Activated T-helper 2 cell treated with anti-CD3 and anti-CD28 coated beads, Interferon-gamma antibody, Interleukin-2, Interleukin-4, amounts not matched to agents 10 μg/mL and 5 μg/mL and 100 μg/mL, durations not matched to agents 14 hours and 24 hours and 36 hours (primary cell): Measurements from ENCODE around the gene INSRR. TPM values are rescaled to one million over a fixed set of nuclear protein-coding genes. Genes with fewer than 3 reads are reported as not detected.

Experiments used
- DNase-seq: peaks from one replicate; pipeline ENCODE4 v3.0.0; 2021; ENCODE audit warnings: low spot score
- H3K27ac Mint-ChIP-seq: one replicate; pipeline ENCODE4 v1.8.0; 2021; ENCODE audit warnings: mixed read lengths
- H3K27me3 Mint-ChIP-seq: one replicate; pipeline ENCODE4 v1.8.0; 2021; ENCODE audit warnings: low read depth, mixed read lengths
- H3K36me3 Mint-ChIP-seq: one replicate; pipeline ENCODE4 v1.8.0; 2021; ENCODE audit warnings: low read depth, mixed read lengths
- H3K4me1 Mint-ChIP-seq: one replicate; pipeline ENCODE4 v1.8.0; 2021; ENCODE audit warnings: low read depth, mixed read lengths
- H3K4me3 Mint-ChIP-seq: one replicate; pipeline ENCODE4 v1.8.0; 2021; ENCODE audit warnings: low read depth, mild to moderate bottlenecking, moderate library complexity, mixed read lengths
- H3K9me3 Mint-ChIP-seq: one replicate; pipeline ENCODE4 v1.8.0; 2021; ENCODE audit warnings: mixed read lengths
- intact Hi-C: fragments of 100-400 bp; cut with micrococcal nuclease; formaldehyde crosslinking; loops from one replicate; pipeline ENCODE4 v1.15.1; 2023
- total RNA-seq: library from RNA; stranded (reverse); gene quantifications from 2 replicates; pipeline ENCODE4 v1.2.3, GENCODE V29; 2022

Gene INSRR
- total RNA-seq, 1 donor from 2014 or later, result 1.4 TPM

DNA sequence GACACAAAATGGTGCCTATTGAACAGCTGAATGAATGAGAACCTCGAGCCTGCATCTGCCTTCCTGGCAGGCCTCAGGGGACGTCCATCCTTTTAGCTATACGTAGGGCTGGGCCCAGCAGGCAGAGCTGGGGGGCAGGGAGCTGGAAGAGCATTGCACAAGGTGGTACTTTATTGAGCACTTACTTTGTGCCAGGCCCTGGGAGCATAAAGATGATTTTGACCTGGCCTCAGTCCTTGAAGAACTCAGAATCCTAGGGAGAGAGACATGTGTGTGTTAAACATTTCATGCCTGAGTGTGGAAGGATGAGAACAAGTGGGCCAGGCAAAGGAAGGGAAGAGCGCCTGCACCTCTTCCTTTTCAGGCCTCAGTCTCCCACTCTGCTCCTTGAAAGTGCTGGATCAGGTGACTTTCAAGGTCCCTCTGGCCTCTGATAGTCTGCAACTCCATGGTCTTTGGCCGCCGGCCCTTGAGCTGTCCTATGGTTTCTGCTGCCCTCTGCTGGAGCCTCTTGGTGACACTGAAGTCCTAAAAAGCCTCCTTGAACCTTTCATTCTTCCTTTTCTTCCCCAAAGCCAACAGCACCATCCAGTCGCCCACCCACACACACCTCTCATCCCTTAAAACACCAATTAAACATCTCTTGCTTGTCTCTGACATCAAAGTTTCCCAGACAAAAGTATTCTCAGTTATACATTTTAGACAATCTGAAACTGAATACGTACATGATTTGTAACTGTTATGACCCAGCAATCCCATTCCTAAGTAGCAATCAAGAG, 31.1 kb upstream of the INSRR start:
- Mint-ChIP-seq H3K36me3 (peaks cover 3% of the 10 kb centered on the region), H3K27me3 (peaks cover 24% of the 10 kb centered on the region), H3K27ac (no peak overlapping the region), H3K4me3 (no peak overlapping the region), H3K9me3 (no peaks in the 10 kb centered on the region), H3K4me1 (peaks cover 11% of the 10 kb centered on the region)
- intact Hi-C loops, result loop anchor here (1.0 to 10.0 kb wide), 5 partner anchors 20 to 205 kb away; partner anchors contain the start of genes ISG20L2 and METTL25B
- peak; percentile 36 for DNase-seq

- peaks cover 13% of the 10 kb centered on the region for H3K27me3 Mint-ChIP-seq
- H3K9me3 Mint-ChIP-seq, result no peaks in the 10 kb centered on the region
- intact Hi-C loops, result no loop called here
- no peak overlapping the region for H3K27ac Mint-ChIP-seq
- H3K36me3 Mint-ChIP-seq, result peaks cover 16% of the 10 kb centered on the region
- H3K4me3 Mint-ChIP-seq, result no peak overlapping the region
- DNase-seq, result no peak
- peaks cover 8% of the 10 kb centered on the region for H3K4me1 Mint-ChIP-seq
Measured at GRCh38 chr1:156887734-156888133, 28.8 kb upstream of the INSRR start.

- no peaks in the 10 kb centered on the region for H3K9me3 Mint-ChIP-seq
- peaks cover 20% of the 10 kb centered on the region for H3K36me3 Mint-ChIP-seq
- peaks cover 13% of the 10 kb centered on the region for H3K27me3 Mint-ChIP-seq
- no peak overlapping the region for H3K4me3 Mint-ChIP-seq
- H3K4me1 Mint-ChIP-seq, result peaks cover 8% of the 10 kb centered on the region
- intact Hi-C loops, result no loop called here
- DNase-seq, result no peak
- no peak overlapping the region for H3K27ac Mint-ChIP-seq
Measured at GRCh38 chr1:156887317-156887716, 28.4 kb upstream of the INSRR start.

- no peaks in the 10 kb centered on the region for H3K9me3 Mint-ChIP-seq
- intact Hi-C loops, result no loop called here
- no peak overlapping the region for H3K27ac Mint-ChIP-seq
- DNase-seq, result no peak
- H3K4me1 Mint-ChIP-seq, result peaks cover 4% of the 10 kb centered on the region
- H3K27me3 Mint-ChIP-seq, result peaks cover 11% of the 10 kb centered on the region
- H3K4me3 Mint-ChIP-seq, result no peak overlapping the region
- peaks cover 26% of the 10 kb centered on the region for H3K36me3 Mint-ChIP-seq
Measured at GRCh38 chr1:156886583-156887281, 27.8 kb upstream of the INSRR start.

DNA sequence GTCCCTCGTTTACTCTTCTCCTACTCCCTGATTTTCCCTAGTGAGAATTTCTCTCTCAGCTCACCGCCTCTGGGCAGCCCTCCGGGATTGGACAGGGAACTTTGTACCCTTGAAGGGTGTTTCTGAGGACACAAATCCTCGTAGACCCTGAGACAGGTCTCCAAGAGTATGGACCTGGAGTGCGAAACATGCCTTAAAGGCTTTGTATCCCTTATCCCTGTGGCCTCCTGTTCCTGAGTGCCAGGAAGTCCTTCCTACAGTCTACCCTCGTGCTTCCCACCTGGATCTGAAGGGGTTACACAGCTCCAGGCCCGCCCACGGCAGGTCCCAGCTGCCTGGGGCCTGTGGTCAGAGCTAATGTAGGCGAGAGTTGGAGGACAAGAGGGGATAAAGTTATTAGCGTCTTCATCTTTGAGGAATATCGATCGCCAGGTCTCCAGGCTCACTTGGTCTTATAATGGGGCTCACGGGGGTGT, 27.0 kb upstream of the INSRR start:
- Mint-ChIP-seq H3K27me3 (peaks cover 3% of the 10 kb centered on the region), H3K4me3 (no peak overlapping the region), H3K9me3 (no peaks in the 10 kb centered on the region), H3K27ac (no peak overlapping the region), H3K36me3 (peaks cover 29% of the 10 kb centered on the region), H3K4me1 (peaks cover 3% of the 10 kb centered on the region)
- DNase-seq, result no peak
- intact Hi-C loops, result no loop called here

DNA sequence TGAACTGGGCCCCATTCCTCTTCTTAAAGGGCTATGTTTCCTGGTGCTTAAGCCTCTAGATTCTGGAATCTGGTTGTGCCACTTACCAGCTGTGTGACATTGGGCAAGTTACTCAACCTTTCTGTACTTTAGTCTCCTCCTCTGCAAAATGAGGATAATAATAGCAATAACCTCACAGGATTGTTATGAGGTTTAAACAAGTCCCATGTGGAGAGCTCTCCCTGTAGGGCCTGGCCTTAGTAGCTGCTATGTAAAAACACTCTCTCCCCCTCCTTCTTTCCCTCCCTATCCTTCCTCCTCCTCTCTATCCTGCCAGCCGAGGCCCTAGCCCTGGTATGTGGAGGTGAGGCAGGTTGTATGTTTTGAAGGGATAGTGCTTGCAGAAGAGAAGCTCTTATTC, 26.4 kb upstream of the INSRR start:
- H3K27me3 Mint-ChIP-seq, result peaks cover 1% of the 10 kb centered on the region
- H3K9me3 Mint-ChIP-seq, result no peaks in the 10 kb centered on the region
- intact Hi-C loops, result no loop called here
- H3K4me1 Mint-ChIP-seq, result peaks cover 1% of the 10 kb centered on the region
- no peak for DNase-seq
- H3K36me3 Mint-ChIP-seq, result peaks cover 35% of the 10 kb centered on the region
- no peak overlapping the region for H3K27ac Mint-ChIP-seq
- H3K4me3 Mint-ChIP-seq, result no peak overlapping the region

- peak overlapping the region; percentile 10 for H3K27ac Mint-ChIP-seq
- no peaks in the 10 kb centered on the region for H3K9me3 Mint-ChIP-seq
- intact Hi-C loops, result no loop called here
- DNase-seq, result no peak
- H3K4me3 Mint-ChIP-seq, result no peak overlapping the region
- H3K4me1 Mint-ChIP-seq, result no peaks in the 10 kb centered on the region
- H3K27me3 Mint-ChIP-seq, result peaks cover 1% of the 10 kb centered on the region
- peaks cover 40% of the 10 kb centered on the region for H3K36me3 Mint-ChIP-seq
Measured at GRCh38 chr1:156884560-156885184, 25.8 kb upstream of the INSRR start.

- no peaks in the 10 kb centered on the region for H3K4me1 Mint-ChIP-seq
- H3K36me3 Mint-ChIP-seq, result peaks cover 45% of the 10 kb centered on the region
- no peaks in the 10 kb centered on the region for H3K9me3 Mint-ChIP-seq
- DNase-seq, result no peak
- intact Hi-C loops, result no loop called here
- H3K27me3 Mint-ChIP-seq, result peaks cover 1% of the 10 kb centered on the region
- no peak overlapping the region for H3K27ac Mint-ChIP-seq
- H3K4me3 Mint-ChIP-seq, result no peak overlapping the region
Measured at GRCh38 chr1:156883919-156884318, 25.0 kb upstream of the INSRR start.

- Mint-ChIP-seq H3K4me1 (no peaks in the 10 kb centered on the region), H3K36me3 (peaks cover 53% of the 10 kb centered on the region), H3K4me3 (no peak overlapping the region), H3K27me3 (peaks cover 1% of the 10 kb centered on the region), H3K9me3 (no peaks in the 10 kb centered on the region), H3K27ac (no peak overlapping the region)
- DNase-seq, result no peak
- intact Hi-C loops, result no loop called here
Measured at GRCh38 chr1:156882543-156882942, 23.6 kb upstream of the INSRR start.

DNA sequence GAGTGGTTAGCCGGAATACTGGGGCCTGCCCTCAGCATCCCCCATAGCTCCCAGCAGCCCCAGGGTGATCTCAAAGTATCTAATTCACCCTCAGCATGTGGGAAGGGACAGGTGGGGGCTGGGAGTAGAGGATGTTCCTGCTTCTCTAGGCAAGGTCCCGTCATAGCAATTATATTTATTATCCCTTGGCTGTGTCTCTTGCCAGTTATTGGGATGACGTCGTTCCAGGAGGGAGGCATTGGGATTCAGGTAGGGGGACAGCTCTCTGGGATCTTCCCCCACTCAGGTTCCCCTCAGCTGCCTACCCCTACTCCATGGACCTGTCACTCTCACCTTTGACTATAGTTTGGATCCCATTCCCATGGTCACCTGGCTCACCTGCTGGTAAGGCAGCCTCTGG, 22.7 kb upstream of the INSRR start:
- intact Hi-C loops, result no loop called here
- peaks cover 1% of the 10 kb centered on the region for H3K27me3 Mint-ChIP-seq
- no peak overlapping the region for H3K27ac Mint-ChIP-seq
- no peaks in the 10 kb centered on the region for H3K4me1 Mint-ChIP-seq
- H3K9me3 Mint-ChIP-seq, result no peaks in the 10 kb centered on the region
- DNase-seq, result no peak
- H3K4me3 Mint-ChIP-seq, result no peak overlapping the region
- H3K36me3 Mint-ChIP-seq, result peaks cover 58% of the 10 kb centered on the region

DNA sequence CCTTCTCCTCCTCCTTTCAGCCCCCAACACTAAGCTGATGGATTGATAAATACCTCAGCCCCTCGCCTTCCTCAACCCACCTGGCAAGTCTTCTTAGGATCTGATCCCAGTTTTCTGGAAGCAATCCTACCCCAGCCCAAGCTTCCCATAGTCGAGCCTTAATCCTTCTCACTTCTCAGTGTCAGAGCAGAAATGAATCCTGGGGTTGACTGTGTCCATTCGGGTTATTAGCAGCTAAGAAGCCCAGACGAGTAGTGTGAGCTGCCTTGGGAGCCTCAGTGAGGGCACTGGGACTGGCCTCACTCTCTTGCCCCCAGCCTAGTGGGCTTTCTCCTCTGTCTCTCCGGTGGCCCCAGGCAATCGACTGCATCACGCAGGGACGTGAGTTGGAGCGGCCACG, 22.2 kb upstream of the INSRR start:
- Mint-ChIP-seq H3K4me1 (no peaks in the 10 kb centered on the region), H3K27ac (no peak overlapping the region), H3K9me3 (no peaks in the 10 kb centered on the region), H3K27me3 (peaks cover 1% of the 10 kb centered on the region), H3K4me3 (no peak overlapping the region), H3K36me3 (peaks cover 62% of the 10 kb centered on the region)
- DNase-seq, result no peak
- intact Hi-C loops, result no loop called here

DNA sequence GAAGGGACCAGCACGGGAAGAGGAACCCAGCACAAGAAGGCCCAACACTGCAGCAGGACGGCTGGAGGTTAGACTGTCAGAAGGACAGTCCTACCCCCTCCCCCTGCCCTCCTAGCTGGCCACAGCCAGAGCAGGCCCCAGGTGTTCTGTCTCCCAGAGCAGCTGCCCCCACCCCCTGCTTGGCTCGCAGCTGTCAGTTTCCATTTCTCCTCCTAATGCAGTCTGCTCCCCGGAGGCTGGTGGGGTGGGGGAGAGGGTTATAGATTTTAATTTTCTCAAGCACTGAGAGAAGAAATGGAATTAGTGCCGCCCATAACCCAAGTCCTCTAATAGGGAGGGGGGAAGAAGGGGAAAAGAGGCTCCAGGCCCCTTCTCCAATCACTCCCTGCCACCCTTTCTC, 21.6 kb upstream of the INSRR start:
- H3K9me3 Mint-ChIP-seq, result no peaks in the 10 kb centered on the region
- no peaks in the 10 kb centered on the region for H3K4me1 Mint-ChIP-seq
- no peak for DNase-seq
- H3K36me3 Mint-ChIP-seq, result peaks cover 64% of the 10 kb centered on the region
- intact Hi-C loops, result no loop called here
- no peak overlapping the region for H3K27ac Mint-ChIP-seq
- no peak overlapping the region for H3K4me3 Mint-ChIP-seq
- peaks cover 1% of the 10 kb centered on the region for H3K27me3 Mint-ChIP-seq

GRCh38 chr1:156879876-156880275, 21.0 kb upstream of the INSRR start:
- Mint-ChIP-seq H3K9me3 (no peaks in the 10 kb centered on the region), H3K36me3 (peaks cover 70% of the 10 kb centered on the region), H3K4me1 (no peaks in the 10 kb centered on the region), H3K4me3 (no peak overlapping the region), H3K27me3 (peaks cover 1% of the 10 kb centered on the region), H3K27ac (no peak overlapping the region)
- no peak for DNase-seq
- intact Hi-C loops, result no loop called here
